CD4-positive, alpha-beta memory T cell (primary cell): ENCODE measurements around the gene OR8H2. TPM values are rescaled to one million over a fixed set of nuclear protein-coding genes. Genes with fewer than 3 reads are reported as not detected.
"Not testable (repeated sequence)": the region's sequence is repeated elsewhere in the genome, so short reads cannot be mapped to it uniquely, and the experiment has no call there.

Experiments
- CTCF ChIA-PET: fragments of 350-600 bp; sonication (Branson Sonifier 250); formaldehyde crosslinking; loops from one replicate; lab custom pipeline; 2021; ENCODE audit warnings: inconsistent platforms; ENCODE audit not compliant: partially characterized antibody; lab: Charles Lee
- POLR2A ChIA-PET: fragments of 350-600 bp; sonication (Branson Sonifier 250); formaldehyde crosslinking; loops from one replicate; lab custom pipeline; 2021; ENCODE audit not compliant: partially characterized antibody; lab: Charles Lee
- DNase-seq, 5 donors: peaks; one replicate each; pipeline versions ENCODE4 v3.0.0 to v3.0.0-alpha.2; 2020 to 2022; ENCODE audit warnings: mixed read lengths in 1 of 5
- H3K27ac ChIP-seq: one replicate; pipeline ENCODE4 v1.7.0; 2013; ENCODE audit warnings: low read depth, low read length
- H3K27me3 ChIP-seq: 2 replicates; pipeline ENCODE4 v1.7.0; 2013; ENCODE audit warnings: mild to moderate bottlenecking, low read length, moderate library complexity; ENCODE audit not compliant: insufficient read depth
- H3K36me3 ChIP-seq: 2 replicates; pipeline ENCODE4 v1.7.0; 2013; ENCODE audit warnings: mild to moderate bottlenecking, low read length, moderate library complexity; ENCODE audit not compliant: insufficient read depth
- H3K4me1 ChIP-seq: 2 replicates; pipeline ENCODE4 v1.7.0; 2013; ENCODE audit warnings: mild to moderate bottlenecking, low read length, moderate library complexity; ENCODE audit not compliant: insufficient read depth
- H3K4me3 ChIP-seq, 2 donors: one replicate each; pipeline ENCODE4 v1.7.0; 2013; ENCODE audit warnings: low read length in 2 of 2, mild to moderate bottlenecking in 1 of 2
- H3K9me3 ChIP-seq, 2 donors: one replicate each; pipeline ENCODE4 v1.7.0; 2013; ENCODE audit warnings: low read length in 2 of 2, control low read depth in 1 of 2; ENCODE audit not compliant: control insufficient read depth in 1 of 2
- H3K27ac Mint-ChIP-seq, 7 donors: one replicate each; pipeline ENCODE4 v1.8.0; 2020 to 2021; ENCODE audit warnings: mixed read lengths in 7 of 7, mild to moderate bottlenecking in 6 of 7, inconsistent platforms in 3 of 7, moderate library complexity in 3 of 7
- H3K27me3 Mint-ChIP-seq, 2 donors: one replicate each; pipeline ENCODE4 v1.8.0; 2020 to 2021; ENCODE audit warnings: mixed read lengths in 2 of 2
- H3K36me3 Mint-ChIP-seq, 2 donors: one replicate each; pipeline ENCODE4 v1.8.0; 2020 to 2021; ENCODE audit warnings: mixed read lengths in 2 of 2, inconsistent platforms in 1 of 2, mild to moderate bottlenecking in 1 of 2
- H3K4me1 Mint-ChIP-seq, 4 donors: one replicate each; pipeline ENCODE4 v1.8.0; 2020 to 2021; ENCODE audit warnings: mixed read lengths in 4 of 4, mild to moderate bottlenecking in 1 of 4
- H3K4me3 Mint-ChIP-seq, 8 donors: one replicate each; pipeline ENCODE4 v1.8.0; 2020 to 2021; ENCODE audit warnings: mixed read lengths in 8 of 8, mild to moderate bottlenecking in 7 of 8, moderate library complexity in 6 of 8, inconsistent platforms in 3 of 8
- H3K9me3 Mint-ChIP-seq, 8 donors: one replicate each; pipeline ENCODE4 v1.8.0; 2020 to 2021; ENCODE audit warnings: mixed read lengths in 8 of 8, mild to moderate bottlenecking in 5 of 8, inconsistent platforms in 3 of 8, moderate library complexity in 1 of 8
- intact Hi-C: fragments of 100-400 bp; cut with micrococcal nuclease; formaldehyde crosslinking; loops from one replicate; pipeline ENCODE4 v1.15.1; 2023
- polyA plus RNA-seq, 2 donors: library from polyadenylated mRNA; unstranded; fragments of 300-500 nt; fragmentation: Illumina TruSeq; gene quantifications; one replicate each; pipeline ENCODE4 v1.2.3, GENCODE V29; 2021
- total RNA-seq, 2 experiments: library from RNA; stranded (reverse); gene quantifications; one replicate each; pipeline ENCODE4 v1.2.3, GENCODE V29; 2021

OR8H2 gene
- total and polyA plus RNA-seq, 4 experiments from 2014 or later, result not detected

DNA sequence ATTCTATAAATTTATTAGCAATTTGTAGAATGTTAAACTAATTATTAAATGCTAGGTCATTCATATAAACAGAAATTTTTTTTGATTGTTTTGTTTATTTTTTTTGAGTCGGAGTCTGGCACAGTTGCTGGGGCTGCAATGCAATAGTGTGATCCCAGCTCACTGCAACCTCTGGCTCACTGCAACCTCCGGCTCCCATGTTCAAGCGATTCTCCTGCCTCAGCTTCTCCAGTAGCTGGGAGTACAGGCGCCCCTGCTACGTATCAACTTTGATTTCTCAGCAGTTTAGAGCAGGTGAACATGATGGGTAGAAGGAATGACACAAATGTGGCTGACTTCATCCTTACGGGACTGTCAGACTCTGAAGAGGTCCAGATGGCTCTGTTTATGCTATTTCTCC, 18.6 kb downstream of the OR8H2 start, which contains the start of gene OR8H3:
OR8H3 (plus strand) TSS at position 301 of the 400 bp plus-strand sequence; CDS start at position 301, 0 bp downstream.
- Histone ChIP-seq H3K27ac (no peak within 1 kb of the TSS), H3K4me1 (no peaks in the 10 kb centered on the region), H3K9me3 (no peaks in the 10 kb centered on the region), H3K4me3 (no peak within 1 kb of the TSS), H3K27me3 (no peaks in the 10 kb centered on the region), H3K36me3 (no peaks in the 10 kb centered on the region)
- H3K27ac Mint-ChIP-seq, result no peak within 1 kb of the TSS
- no peaks in the 10 kb centered on the region for H3K4me1 Mint-ChIP-seq
- no peak within 1 kb of the TSS for H3K4me3 Mint-ChIP-seq
- H3K9me3 Mint-ChIP-seq, result peaks cover 4 to 19% (median 11%) of the 10 kb centered on the region in 8 donors
- H3K36me3 Mint-ChIP-seq, result no peaks in the 10 kb centered on the region
- no peaks in the 10 kb centered on the region for H3K27me3 Mint-ChIP-seq
- ChIA-PET POLR2A (no interaction called here), CTCF (no interaction called here)
- intact Hi-C loops, result no loop called here
- no peak for DNase-seq

DNA sequence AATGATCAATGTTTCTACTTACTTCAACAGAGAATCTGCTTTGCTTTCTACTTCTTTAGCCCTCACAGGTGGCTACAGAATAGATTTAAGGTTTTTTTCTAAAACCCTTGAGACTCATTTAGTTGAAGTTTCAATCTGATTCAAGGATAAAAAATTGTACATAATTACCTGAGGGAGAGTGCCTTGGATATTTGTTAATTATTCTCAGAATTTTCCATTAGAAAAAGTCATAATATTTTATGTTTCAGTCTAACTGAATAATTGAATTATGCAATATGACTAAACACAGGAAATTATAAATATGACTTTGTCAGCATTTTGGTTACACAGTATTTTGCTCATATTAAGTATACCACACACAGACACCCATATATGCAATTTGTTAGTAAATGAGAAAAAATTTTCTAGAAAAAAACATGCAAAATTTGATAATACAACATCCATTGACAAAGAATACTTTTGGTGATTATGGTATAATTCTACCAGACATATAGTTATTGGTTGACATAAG, 36.7 kb downstream of the OR8H2 start, which contains the start of gene OR8J3:
OR8J3 (minus strand) TSS at position 51 of the 511 bp plus-strand sequence. CDS start 2,483 bp downstream, outside the sequence.
- Mint-ChIP-seq H3K4me1 (no peaks in the 10 kb centered on the region), H3K27me3 (no peaks in the 10 kb centered on the region), H3K4me3 (no peak within 1 kb of the TSS), H3K9me3 (peaks cover 0 to 23% (median 15%) of the 10 kb centered on the region in 8 donors), H3K36me3 (no peaks in the 10 kb centered on the region), H3K27ac (no peak within 1 kb of the TSS)
- H3K27ac ChIP-seq, result no peak within 1 kb of the TSS
- ChIA-PET CTCF (no interaction called here), POLR2A (no interaction called here)
- H3K4me3 ChIP-seq, result no peak within 1 kb of the TSS
- DNase-seq, result no peak
- no peaks in the 10 kb centered on the region for H3K9me3 ChIP-seq
- no peaks in the 10 kb centered on the region for H3K27me3 ChIP-seq
- intact Hi-C loops, result no loop called here
- H3K36me3 ChIP-seq, result no peaks in the 10 kb centered on the region
- no peaks in the 10 kb centered on the region for H3K4me1 ChIP-seq

- CTCF ChIA-PET, DNase-seq, H3K9me3 ChIP-seq, H3K36me3 Mint-ChIP-seq, H3K36me3 ChIP-seq, H3K27ac ChIP-seq, H3K4me1 Mint-ChIP-seq, H3K4me3 Mint-ChIP-seq, H3K4me1 ChIP-seq, POLR2A ChIA-PET, H3K27me3 Mint-ChIP-seq, H3K27me3 ChIP-seq, H3K4me3 ChIP-seq, H3K27ac Mint-ChIP-seq, intact Hi-C loops: not testable (repeated sequence)
- H3K9me3 Mint-ChIP-seq, result peaks cover 0 to 17% (median 11%) of the 10 kb centered on the region in 8 donors
Observed at GRCh38 chr11:56143681-56144080, 40.2 kb downstream of the OR8H2 start.

- peaks cover 0 to 2% of the 10 kb centered on the region in 2 donors for H3K36me3 Mint-ChIP-seq
- Histone ChIP-seq H3K4me1 (no peaks in the 10 kb centered on the region), H3K9me3 (peaks cover 0 to 13% of the 10 kb centered on the region in 2 donors), H3K36me3 (no peaks in the 10 kb centered on the region), H3K4me3 (no peak overlapping the region), H3K27me3 (no peaks in the 10 kb centered on the region), H3K27ac (no peak overlapping the region)
- ChIA-PET CTCF (no interaction called here), POLR2A (no interaction called here)
- no peak overlapping the region for H3K4me3 Mint-ChIP-seq
- no peaks in the 10 kb centered on the region for H3K27me3 Mint-ChIP-seq
- no peaks in the 10 kb centered on the region for H3K4me1 Mint-ChIP-seq
- H3K9me3 Mint-ChIP-seq, result peaks cover 2 to 41% (median 32%) of the 10 kb centered on the region in 8 donors
- intact Hi-C loops, result no loop called here
- no peak overlapping the region for H3K27ac Mint-ChIP-seq
- DNase-seq, result no peak
Observed at GRCh38 chr11:56151376-56151775, 47.9 kb downstream of the OR8H2 start.

GRCh38 chr11:56152333-56152732, 48.8 kb downstream of the OR8H2 start:
- peaks cover 0 to 2% of the 10 kb centered on the region in 2 donors for H3K36me3 Mint-ChIP-seq
- H3K27me3 Mint-ChIP-seq, result no peaks in the 10 kb centered on the region
- Histone ChIP-seq H3K9me3 (peaks cover 0 to 13% of the 10 kb centered on the region in 2 donors), H3K27me3 (no peaks in the 10 kb centered on the region), H3K27ac (no peak overlapping the region), H3K4me3 (no peak overlapping the region), H3K36me3 (no peaks in the 10 kb centered on the region), H3K4me1 (no peaks in the 10 kb centered on the region)
- ChIA-PET POLR2A (no interaction called here), CTCF (no interaction called here)
- peaks cover 2 to 47% (median 35%) of the 10 kb centered on the region in 8 donors for H3K9me3 Mint-ChIP-seq
- intact Hi-C loops, result no loop called here
- no peaks in the 10 kb centered on the region for H3K4me1 Mint-ChIP-seq
- no peak overlapping the region for H3K4me3 Mint-ChIP-seq
- H3K27ac Mint-ChIP-seq, result no peak overlapping the region
- DNase-seq, result no peak

Other genes with a start within 250 kb of the OR8H2 start
- not detected for gene TRIM51, start 220.4 kb upstream of the OR8H2 start, total RNA-seq
- not detected for gene TRIM51, start 220.4 kb upstream of the OR8H2 start, polyA plus RNA-seq
- not detected for gene OR5W2, start 189.1 kb upstream of the OR8H2 start, total RNA-seq
- gene OR5W2, start 189.1 kb upstream of the OR8H2 start, polyA plus RNA-seq, result not detected
- gene OR5I1, start 167.3 kb upstream of the OR8H2 start, total RNA-seq, result not detected
- not detected for gene OR5I1, start 167.3 kb upstream of the OR8H2 start, polyA plus RNA-seq
- not detected for gene OR10AG1, start 133.7 kb upstream of the OR8H2 start, total RNA-seq
- not detected for gene OR10AG1, start 133.7 kb upstream of the OR8H2 start, polyA plus RNA-seq
- not detected for gene OR5F1, start 109.1 kb upstream of the OR8H2 start, total RNA-seq
- not detected for gene OR5F1, start 109.1 kb upstream of the OR8H2 start, polyA plus RNA-seq
- not detected for gene OR5AS1, start 76.0 kb upstream of the OR8H2 start, total RNA-seq
- gene OR5AS1, start 76.0 kb upstream of the OR8H2 start, polyA plus RNA-seq, result not detected
- gene OR8I2, start 10.4 kb upstream of the OR8H2 start, total RNA-seq, result not detected
- not detected for gene OR8I2, start 10.4 kb upstream of the OR8H2 start, polyA plus RNA-seq
- gene OR8H3, start 18.7 kb downstream of the OR8H2 start, total RNA-seq, result not detected
- not detected for gene OR8H3, start 18.7 kb downstream of the OR8H2 start, polyA plus RNA-seq
- not detected for gene OR8J3, start 36.5 kb downstream of the OR8H2 start, total RNA-seq
- not detected for gene OR8J3, start 36.5 kb downstream of the OR8H2 start, polyA plus RNA-seq
- gene OR8K5, start 56.6 kb downstream of the OR8H2 start, total RNA-seq, result not detected
- gene OR8K5, start 56.6 kb downstream of the OR8H2 start, polyA plus RNA-seq, result not detected
- not detected for gene OR5J2, start 72.9 kb downstream of the OR8H2 start, total RNA-seq
- not detected for gene OR5J2, start 72.9 kb downstream of the OR8H2 start, polyA plus RNA-seq
- gene OR5T2, start 130.6 kb downstream of the OR8H2 start, total RNA-seq, result not detected
- gene OR5T2, start 130.6 kb downstream of the OR8H2 start, polyA plus RNA-seq, result not detected
- not detected for gene OR5T3, start 148.6 kb downstream of the OR8H2 start, total RNA-seq
- not detected for gene OR5T3, start 148.6 kb downstream of the OR8H2 start, polyA plus RNA-seq
- not detected for gene OR5T1, start 170.5 kb downstream of the OR8H2 start, total RNA-seq
- not detected for gene OR5T1, start 170.5 kb downstream of the OR8H2 start, polyA plus RNA-seq
- not detected for gene OR8H1, start 188.6 kb downstream of the OR8H2 start, total RNA-seq
- gene OR8H1, start 188.6 kb downstream of the OR8H2 start, polyA plus RNA-seq, result not detected
- gene OR8K3, start 211.5 kb downstream of the OR8H2 start, total RNA-seq, result not detected
- not detected for gene OR8K3, start 211.5 kb downstream of the OR8H2 start, polyA plus RNA-seq
- not detected for gene OR8K1, start 242.4 kb downstream of the OR8H2 start, total RNA-seq
- not detected for gene OR8K1, start 242.4 kb downstream of the OR8H2 start, polyA plus RNA-seq